Endothelial cell of umbilical vein (primary cell): ENCODE data around the gene ZNF384. TPM values are rescaled to one million over a fixed set of nuclear protein-coding genes. Genes with fewer than 3 reads are reported as not detected.

Experiments
- BruUV-seq: library from RNA; stranded (reverse); fragments of 400-500 nt; replicated peaks from 2 replicates; lab custom pipeline; 2021; lab: Mats Ljungman, UMichigan
- CTCF ChIA-PET: fragments of 300-600, 350-600 bp; sonication (Branson Sonifier 250); formaldehyde crosslinking; loops from one replicate; lab custom pipeline; 2021; ENCODE audit warnings: antibody characterized with exemption, inconsistent platforms; lab: Charles Lee
- POLR2A ChIA-PET: fragments of 300-600, 350-600 bp; sonication (Branson Sonifier 250); formaldehyde crosslinking; loops from one replicate; lab custom pipeline; 2021; ENCODE audit warnings: antibody characterized with exemption, inconsistent platforms; lab: Charles Lee
- DNase-seq: peaks from one replicate; pipeline ENCODE4 v3.0.0-alpha.2; 2011; ENCODE audit warnings: low read depth, low spot score
- FAIRE-seq: peaks from 2 replicates; lab custom pipeline; 2011; peaks lifted over from hg19 to GRCh38; lab: Jason Lieb, UNC
- H2AFZ ChIP-seq: 2 replicates; pipeline ENCODE4 v1.6.0; 2012; ENCODE audit warnings: low read depth, low read length, control low read depth, inconsistent platforms
- H3K27ac ChIP-seq: 2 replicates; pipeline ENCODE4 v1.5.1; 2011; ENCODE audit warnings: low read depth, mild to moderate bottlenecking, control low read depth, low read length, moderate library complexity; ENCODE audit not compliant: insufficient read depth
- H3K27me3 ChIP-seq, 2 experiments: 2 replicates each; pipeline versions ENCODE4 v1.6.0 to v1.6.1; 2011; ENCODE audit warnings: low read length in 2 of 2, mixed read lengths in 1 of 2; ENCODE audit not compliant: control insufficient read depth in 2 of 2, insufficient read depth in 2 of 2
- H3K36me3 ChIP-seq, 2 experiments: 2 replicates in 1 of 2; 3 replicates in 1 of 2; pipeline ENCODE4 v1.5.1; 2011; ENCODE audit warnings: low read length in 2 of 2, mild to moderate bottlenecking in 1 of 2, moderate library complexity in 1 of 2; ENCODE audit not compliant: control insufficient read depth in 2 of 2, insufficient read depth in 2 of 2; ENCODE audit errors: extremely low read depth in 1 of 2
- H3K4me1 ChIP-seq: 3 replicates; pipeline ENCODE4 v1.5.1; 2011; ENCODE audit warnings: mild to moderate bottlenecking, low read length; ENCODE audit not compliant: control insufficient read depth, insufficient read depth; ENCODE audit errors: extremely low read depth
- H3K4me2 ChIP-seq: 2 replicates; pipeline ENCODE4 v1.6.1; 2011; ENCODE audit warnings: low read length, control low read depth, mixed read lengths; ENCODE audit not compliant: insufficient read depth
- H3K4me3 ChIP-seq, 3 experiments: fragments of 200-600 bp in 1 of 3; sonication (generic), shearing (Covaris generic) in 1 of 3; replicated peaks in 1 of 3; 2 replicates each; pipeline ENCODE4 v1.5.1; 2011 to 2016; ENCODE audit warnings: control low read depth in 3 of 3, low read length in 3 of 3, mild to moderate bottlenecking in 2 of 3, inconsistent platforms in 1 of 3, low read depth in 1 of 3, moderate library complexity in 1 of 3; ENCODE audit not compliant: insufficient read depth in 1 of 3
- H3K79me2 ChIP-seq: 2 replicates; pipeline ENCODE4 v1.6.0; 2012; ENCODE audit warnings: low read length, inconsistent platforms; ENCODE audit not compliant: control insufficient read depth, insufficient read depth
- H3K9ac ChIP-seq: replicated peaks from 2 replicates; pipeline ENCODE3; 2011; ENCODE audit warnings: low read length, control low read depth; ENCODE audit not compliant: insufficient read depth; ENCODE audit errors: extremely low read depth
- H3K9me1 ChIP-seq: replicated peaks from 3 replicates; pipeline ENCODE4 v1.6.0; 2011; ENCODE audit warnings: mild to moderate bottlenecking, low read length; ENCODE audit not compliant: control insufficient read depth, insufficient read depth; ENCODE audit errors: extremely low read depth
- H3K9me3 ChIP-seq: replicated peaks from 2 replicates; pipeline ENCODE4 v1.5.1; 2012; ENCODE audit warnings: low read length, inconsistent platforms; ENCODE audit not compliant: control insufficient read depth, insufficient read depth
- H4K20me1 ChIP-seq: replicated peaks from 2 replicates; pipeline ENCODE3; 2011; ENCODE audit warnings: mild to moderate bottlenecking, low read length; ENCODE audit not compliant: control insufficient read depth, insufficient read depth; ENCODE audit errors: extremely low read depth
- EZH2 ChIP-seq: IDR thresholded peaks from 2 replicates; pipeline ENCODE4 v1.6.1; 2012; ENCODE audit warnings: borderline replicate concordance, low read depth, mild to moderate bottlenecking, moderate library complexity, low read length, inconsistent platforms; ENCODE audit not compliant: severe bottlenecking
- FOS ChIP-seq: IDR thresholded peaks from 2 replicates; pipeline ENCODE4 v1.6.1; 2011; ENCODE audit warnings: mild to moderate bottlenecking, low read length, moderate library complexity, borderline replicate concordance; ENCODE audit not compliant: insufficient read depth
- GATA2 ChIP-seq: IDR thresholded peaks from 2 replicates; pipeline ENCODE4 v1.7.0; 2011; ENCODE audit warnings: low read depth, mild to moderate bottlenecking, moderate library complexity, mixed read lengths, low read length; ENCODE audit not compliant: insufficient read length, insufficient read depth
- JUN ChIP-seq: IDR thresholded peaks from 2 replicates; pipeline ENCODE4 v1.6.1; 2011; ENCODE audit warnings: borderline replicate concordance, low read depth; ENCODE audit not compliant: insufficient read length, insufficient read depth
- MYC ChIP-seq: IDR thresholded peaks from one replicate; pipeline ENCODE4 v1.6.1; 2011; ENCODE audit warnings: mild to moderate bottlenecking, low read depth, low read length
- POLR2A ChIP-seq: IDR thresholded peaks from 2 replicates; pipeline ENCODE4 v1.6.1; 2012; ENCODE audit warnings: low read depth, mild to moderate bottlenecking, control low read depth, low read length
- POLR2AphosphoS5 ChIP-seq: IDR thresholded peaks from 2 replicates; pipeline ENCODE4 v1.6.1; 2012; ENCODE audit warnings: low read depth, mild to moderate bottlenecking, control low read depth, low read length, moderate library complexity; ENCODE audit not compliant: insufficient read depth
- dilution Hi-C: fragments of 300-500 bp; cut with MboI; formaldehyde crosslinking; loops from one replicate; pipeline ENCODE4 v1.15.0; 2019; ENCODE audit warnings: low sequenced_read_pairs; ENCODE audit not compliant: extremely low pct_ligation_motif_present
- intact Hi-C: fragments of 100-400 bp; cut with micrococcal nuclease; formaldehyde crosslinking; loops from one replicate; pipeline ENCODE4 v1.10.0; 2022
- polyA plus RNA-seq, 4 experiments: library from polyadenylated mRNA; depleted of rRNA in 3 of 4; stranded (reverse) in 3 of 4; unstranded in 1 of 4; fragments of >200 nt; gene quantifications; 2 replicates each; pipeline versions ENCODE4 v1.2.1 to v1.2.3, GENCODE V29; 2011 to 2012; ENCODE audit warnings: missing spikeins in 1 of 4
- total RNA-seq: library from RNA; stranded (reverse); gene quantifications from 2 replicates; pipeline ENCODE4 v1.2.3, GENCODE V29; 2021
- TF ChIP-seq, protein P1 (sequence below): IDR thresholded peaks from 2 replicates; pipeline ENCODE4 v1.6.1; 2011; ENCODE audit not compliant: insufficient read depth, insufficient read length
- TF ChIP-seq, protein P2 (sequence below), 2 donors: IDR thresholded peaks; 1 replicate in 1 of 2; 2 replicates in 1 of 2; pipeline ENCODE4 v1.5.1; 2011; ENCODE audit warnings: low read length in 2 of 2, mild to moderate bottlenecking in 2 of 2, moderate library complexity in 2 of 2, control low read depth in 1 of 2, inconsistent platforms in 1 of 2, low read depth in 1 of 2; ENCODE audit not compliant: insufficient read depth in 1 of 2; ENCODE audit errors: extremely low read depth in 1 of 2

Gene ZNF384
- total and polyA plus RNA-seq, 2 donors (not counting 3 experiments of a cell fraction or from before 2014, with no cell fraction given): 52.8 to 58.3 TPM

GRCh38 chr12:6696690-6697583, 7.8 kb upstream of the ZNF384 start:
- TF ChIP-seq GATA2 (no peak), MYC (no peak), JUN (no peak), FOS (no peak), POLR2A (no peak), POLR2AphosphoS5 (no peak), EZH2 (no peak)
- TF ChIP-seq, protein P1, sequence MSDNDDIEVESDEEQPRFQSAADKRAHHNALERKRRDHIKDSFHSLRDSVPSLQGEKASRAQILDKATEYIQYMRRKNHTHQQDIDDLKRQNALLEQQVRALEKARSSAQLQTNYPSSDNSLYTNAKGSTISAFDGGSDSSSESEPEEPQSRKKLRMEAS: no peak
- TF ChIP-seq, protein P2, sequence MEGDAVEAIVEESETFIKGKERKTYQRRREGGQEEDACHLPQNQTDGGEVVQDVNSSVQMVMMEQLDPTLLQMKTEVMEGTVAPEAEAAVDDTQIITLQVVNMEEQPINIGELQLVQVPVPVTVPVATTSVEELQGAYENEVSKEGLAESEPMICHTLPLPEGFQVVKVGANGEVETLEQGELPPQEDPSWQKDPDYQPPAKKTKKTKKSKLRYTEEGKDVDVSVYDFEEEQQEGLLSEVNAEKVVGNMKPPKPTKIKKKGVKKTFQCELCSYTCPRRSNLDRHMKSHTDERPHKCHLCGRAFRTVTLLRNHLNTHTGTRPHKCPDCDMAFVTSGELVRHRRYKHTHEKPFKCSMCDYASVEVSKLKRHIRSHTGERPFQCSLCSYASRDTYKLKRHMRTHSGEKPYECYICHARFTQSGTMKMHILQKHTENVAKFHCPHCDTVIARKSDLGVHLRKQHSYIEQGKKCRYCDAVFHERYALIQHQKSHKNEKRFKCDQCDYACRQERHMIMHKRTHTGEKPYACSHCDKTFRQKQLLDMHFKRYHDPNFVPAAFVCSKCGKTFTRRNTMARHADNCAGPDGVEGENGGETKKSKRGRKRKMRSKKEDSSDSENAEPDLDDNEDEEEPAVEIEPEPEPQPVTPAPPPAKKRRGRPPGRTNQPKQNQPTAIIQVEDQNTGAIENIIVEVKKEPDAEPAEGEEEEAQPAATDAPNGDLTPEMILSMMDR (IDR thresholded peaks at IDR 0.05; ENCODE audit: extremely low read depth in 1 of 2, insufficient read depth in 1 of 2, low read depth in 1 of 2, low read length in 2 of 2): no peak
- no peak overlapping the region for H3K4me2 ChIP-seq
- no peak overlapping the region for H3K9ac ChIP-seq
- dilution Hi-C loops (no loop called here), intact Hi-C loops (loop anchor here (5.0 kb wide), 1 partner anchor 145 kb away; no protein-coding TSS in a partner anchor)
- POLR2A ChIA-PET: no interaction called here
- no peaks in the 10 kb centered on the region for H3K9me3 ChIP-seq
- no peak overlapping the region for H3K27ac ChIP-seq
- H3K27me3 ChIP-seq: peaks cover 26 to 37% of the 10 kb centered on the region in 2 experiments
- peaks cover 4% of the 10 kb centered on the region for H3K4me1 ChIP-seq
- CTCF ChIA-PET: interaction anchor here (0.8 to 4.8 kb wide), 6 partner anchors 10 to 145 kb away, joined by 3 to 63 read pairs (median 4); no protein-coding TSS in a partner anchor
- no peak overlapping the region for H3K4me3 ChIP-seq
- DNase-seq: no peak
- FAIRE-seq: no peak
- H3K36me3 ChIP-seq: no peaks in the 10 kb centered on the region
- no TSS peak for BruUV-seq
- no peaks in the 10 kb centered on the region for H4K20me1 ChIP-seq
- no peaks in the 10 kb centered on the region for H3K9me1 ChIP-seq
- no peak overlapping the region for H2AFZ ChIP-seq
- H3K79me2 ChIP-seq: no peaks in the 10 kb centered on the region
